Stomach (tissue), 9 donors: ENCODE data around the gene TBC1D13. TPM values are rescaled to one million over a fixed set of nuclear protein-coding genes. Genes with fewer than 3 reads are reported as not detected.

Experiments used
- DNase-seq, 2 donors: peaks; one replicate each; pipeline versions ENCODE4 v3.0.0 to v3.0.0-alpha.2; 2013 to 2019
- H3K27ac ChIP-seq, 5 donors: fragments of 200-600 bp in 4 of 5; sonication (generic) in 4 of 5; one replicate each; pipeline ENCODE4 v1.5.1; 2013 to 2019; ENCODE audit warnings: mild to moderate bottlenecking in 1 of 5, moderate library complexity in 1 of 5
- H3K27me3 ChIP-seq, 3 donors: fragments of 200-600 bp; sonication (generic); one replicate each; pipeline ENCODE4 v1.5.1; 2017 to 2019; ENCODE audit warnings: mixed run types in 1 of 3
- H3K36me3 ChIP-seq, 4 donors: fragments of 200-600 bp; sonication (generic); 1 replicate in 3 of 4; 2 replicates in 1 of 4; pipeline ENCODE4 v1.5.1; 2016 to 2019
- H3K4me1 ChIP-seq, 4 donors: fragments of 200-600 bp; sonication (generic); one replicate each; pipeline ENCODE4 v1.5.1; 2016 to 2019
- H3K4me3 ChIP-seq, 4 donors: fragments of 200-600 bp; sonication (generic) in 3 of 4; one replicate each; pipeline ENCODE4 v1.5.1; 2016 to 2019; ENCODE audit warnings: mild to moderate bottlenecking in 1 of 4
- H3K9me3 ChIP-seq, 4 donors: fragments of 200-600 bp; sonication (generic); one replicate each; pipeline ENCODE4 v1.5.1; 2016 to 2019
- EP300 ChIP-seq: sonication (generic); formaldehyde crosslinking; IDR thresholded peaks from one replicate; pipeline ENCODE4 v1.6.1; 2017; ENCODE audit warnings: antibody characterized with exemption
- POLR2A ChIP-seq, 4 donors: fragments of 450-650 bp; IDR thresholded peaks; one replicate each; pipeline ENCODE4 v1.6.1; 2016; ENCODE audit warnings: antibody characterized with exemption in 4 of 4, control low read depth in 2 of 4, mild to moderate bottlenecking in 1 of 4, moderate library complexity in 1 of 4
- POLR2AphosphoS5 ChIP-seq, 3 donors: sonication (generic); formaldehyde crosslinking; IDR thresholded peaks; one replicate each; pipeline ENCODE4 v1.6.1; 2016; ENCODE audit warnings: antibody characterized with exemption in 3 of 3
- WGBS, 5 donors: extraction: QIAGEN DNeasy Blood & Tissue Kit in 3 of 5; methylation state at CpG; one replicate each; pipeline versions ENCODE4 v1.1.5 to v1.1.7; 2013 to 2018; 5-methylcytosine and 5-hydroxymethylcytosine counted together
- intact Hi-C: fragments of 100-400 bp; cut with DNase I; formaldehyde crosslinking; loops from one replicate; pipeline ENCODE4 v1.15.1; 2023; ENCODE audit warnings: low total_unique reads
- polyA plus RNA-seq, 3 donors: library from polyadenylated mRNA; stranded (reverse); fragments of 200-250 nt; gene quantifications; one replicate each; pipeline ENCODE4 v1.2.3, GENCODE V29; 2013
- total RNA-seq, 5 donors: library from RNA; depleted of rRNA; stranded (reverse); fragments of >200 nt; gene quantifications; one replicate each; pipeline versions ENCODE4 v1.1.0 to v1.2.3, GENCODE V29; 2014 to 2016
- TF ChIP-seq, protein P1 (sequence below), 7 experiments: fragments of 450-650 bp in 4 of 7; fragments of 200-600 bp in 3 of 7; sonication (generic) in 3 of 7; IDR thresholded peaks; one replicate each; pipeline ENCODE4 v1.5.1; 2016 to 2019; ENCODE audit warnings: antibody characterized with exemption in 7 of 7, control low read depth in 2 of 7, mild to moderate bottlenecking in 1 of 7
- donor health status: healthy with polysubstance abuse.
- donor health status: Bipolar disorder and iron deficiency.
- donor health status: healthy.

TBC1D13 gene
- total and polyA plus RNA-seq, 8 donors = 5.8 to 50.6 (median 11.5) TPM

DNA sequence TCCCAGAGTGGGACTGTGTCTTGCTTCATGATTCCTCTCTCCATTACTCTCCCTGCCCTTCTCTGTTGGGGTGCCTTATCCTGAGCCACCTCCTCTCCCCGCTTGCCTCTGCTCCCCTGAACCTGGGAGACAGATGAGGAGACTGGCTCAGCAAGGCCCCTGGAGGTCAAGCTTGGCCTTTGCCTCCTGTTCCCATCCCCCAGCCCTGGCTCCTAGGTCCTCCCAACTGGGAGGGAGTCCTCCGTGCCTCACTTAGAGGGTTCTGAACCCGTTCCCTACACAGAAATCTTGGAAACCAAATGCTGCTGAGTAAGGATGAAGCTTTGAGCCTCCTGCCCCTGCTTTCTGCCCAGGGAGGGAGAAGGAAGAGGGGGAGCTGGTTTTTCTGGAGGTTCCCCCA is 21.5 kb downstream of the TBC1D13 start:
- DNase-seq = no peak
- H3K9me3 ChIP-seq = no peaks in the 10 kb centered on the region
- no peaks in the 10 kb centered on the region for H3K4me1 ChIP-seq
- WGBS, 5 donors = 73 to 97% (median 93%) methylated on average over 3 of the region's 3 CpGs
- no peak overlapping the region for H3K4me3 ChIP-seq
- no peaks in the 10 kb centered on the region for H3K27me3 ChIP-seq
- TF ChIP-seq, protein P1, sequence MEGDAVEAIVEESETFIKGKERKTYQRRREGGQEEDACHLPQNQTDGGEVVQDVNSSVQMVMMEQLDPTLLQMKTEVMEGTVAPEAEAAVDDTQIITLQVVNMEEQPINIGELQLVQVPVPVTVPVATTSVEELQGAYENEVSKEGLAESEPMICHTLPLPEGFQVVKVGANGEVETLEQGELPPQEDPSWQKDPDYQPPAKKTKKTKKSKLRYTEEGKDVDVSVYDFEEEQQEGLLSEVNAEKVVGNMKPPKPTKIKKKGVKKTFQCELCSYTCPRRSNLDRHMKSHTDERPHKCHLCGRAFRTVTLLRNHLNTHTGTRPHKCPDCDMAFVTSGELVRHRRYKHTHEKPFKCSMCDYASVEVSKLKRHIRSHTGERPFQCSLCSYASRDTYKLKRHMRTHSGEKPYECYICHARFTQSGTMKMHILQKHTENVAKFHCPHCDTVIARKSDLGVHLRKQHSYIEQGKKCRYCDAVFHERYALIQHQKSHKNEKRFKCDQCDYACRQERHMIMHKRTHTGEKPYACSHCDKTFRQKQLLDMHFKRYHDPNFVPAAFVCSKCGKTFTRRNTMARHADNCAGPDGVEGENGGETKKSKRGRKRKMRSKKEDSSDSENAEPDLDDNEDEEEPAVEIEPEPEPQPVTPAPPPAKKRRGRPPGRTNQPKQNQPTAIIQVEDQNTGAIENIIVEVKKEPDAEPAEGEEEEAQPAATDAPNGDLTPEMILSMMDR (IDR thresholded peaks at IDR 0.05) = no peak
- TF ChIP-seq POLR2A (IDR thresholded peaks at IDR 0.05) (no peak), POLR2AphosphoS5 (IDR thresholded peaks at IDR 0.05) (no peak), EP300 (no peak)
- H3K36me3 ChIP-seq = peaks cover 31 to 64% (median 61%) of the 10 kb centered on the region in 4 donors
- intact Hi-C loops = no loop called here
- H3K27ac ChIP-seq = no peak overlapping the region

DNA sequence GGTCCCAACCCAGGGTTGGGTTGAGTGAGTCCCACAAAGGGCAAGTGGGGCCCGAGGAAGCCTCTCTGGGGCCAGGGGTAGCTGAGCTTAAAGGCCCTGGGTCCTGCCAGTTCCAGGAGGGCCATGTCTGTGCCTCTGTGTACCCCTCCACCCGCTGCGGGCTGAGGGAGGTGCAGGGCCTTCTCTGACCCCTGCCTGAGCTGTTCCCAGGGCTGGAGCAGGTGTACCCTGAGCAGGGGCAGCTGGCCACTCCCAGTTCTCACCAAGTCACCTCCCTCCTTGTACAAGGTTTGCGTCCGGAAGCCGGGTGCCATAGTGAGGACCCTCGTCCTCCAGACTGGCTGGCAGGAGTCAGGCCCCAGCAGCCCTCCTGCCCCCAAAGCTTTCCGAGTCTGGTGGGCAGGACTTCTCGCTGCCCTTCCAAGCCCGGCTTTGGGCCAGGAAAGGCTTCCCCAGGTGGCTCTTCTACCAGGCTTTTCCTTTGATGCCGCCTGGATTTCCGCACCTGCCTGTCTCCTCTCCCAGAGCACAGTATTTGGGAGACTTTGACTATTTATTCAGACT is 22.1 kb downstream of the TBC1D13 start:
- peaks cover 26 to 58% (median 56%) of the 10 kb centered on the region in 4 donors for H3K36me3 ChIP-seq
- H3K4me1 ChIP-seq = no peaks in the 10 kb centered on the region
- no peaks in the 10 kb centered on the region for H3K27me3 ChIP-seq
- TF ChIP-seq POLR2A (IDR thresholded peaks at IDR 0.05) (no peak), POLR2AphosphoS5 (IDR thresholded peaks at IDR 0.05) (no peak), EP300 (no peak)
- TF ChIP-seq, protein P1 (IDR thresholded peaks at IDR 0.05) = no peak
- no peak overlapping the region for H3K4me3 ChIP-seq
- no peak overlapping the region for H3K27ac ChIP-seq
- WGBS, 5 donors = 91 to 93% (median 91%) methylated on average over 7 to 12 of the region's 12 CpGs
- no peak for DNase-seq
- intact Hi-C loops = no loop called here
- H3K9me3 ChIP-seq = no peaks in the 10 kb centered on the region

DNA sequence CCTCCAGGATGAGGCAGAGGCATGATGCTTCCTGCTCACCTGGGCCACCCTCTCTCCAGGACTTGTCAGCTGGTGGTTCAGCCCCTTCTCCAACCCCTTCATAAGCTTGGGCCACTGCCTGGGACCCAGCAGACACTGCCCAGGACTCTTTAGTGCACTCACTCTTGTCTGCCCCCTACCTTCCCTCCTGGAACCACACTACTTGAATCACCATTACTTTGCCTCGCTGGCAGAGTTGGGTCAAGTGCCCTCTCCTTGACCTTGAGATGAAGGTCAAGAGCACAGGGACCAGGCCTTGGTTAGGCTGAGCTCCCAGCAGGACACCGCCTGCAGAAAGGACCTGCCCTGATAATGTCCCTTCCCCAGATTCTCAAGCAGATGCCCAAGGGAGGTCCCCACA is 22.8 kb downstream of the TBC1D13 start:
- Histone ChIP-seq H3K27ac (no peak overlapping the region), H3K9me3 (no peaks in the 10 kb centered on the region), H3K27me3 (no peaks in the 10 kb centered on the region), H3K4me3 (no peak overlapping the region), H3K4me1 (no peaks in the 10 kb centered on the region), H3K36me3 (peaks cover 25 to 51% (median 48%) of the 10 kb centered on the region in 4 donors)
- DNase-seq = no peak
- TF ChIP-seq, protein P1 (IDR thresholded peaks at IDR 0.05) = no peak
- TF ChIP-seq EP300 (no peak), POLR2AphosphoS5 (IDR thresholded peaks at IDR 0.05) (no peak), POLR2A (IDR thresholded peaks at IDR 0.05) (no peak)
- intact Hi-C loops = no loop called here
- WGBS, 5 donors = 50 to 94% (median 78%) methylated on average over 1 to 2 of the region's 2 CpGs

DNA sequence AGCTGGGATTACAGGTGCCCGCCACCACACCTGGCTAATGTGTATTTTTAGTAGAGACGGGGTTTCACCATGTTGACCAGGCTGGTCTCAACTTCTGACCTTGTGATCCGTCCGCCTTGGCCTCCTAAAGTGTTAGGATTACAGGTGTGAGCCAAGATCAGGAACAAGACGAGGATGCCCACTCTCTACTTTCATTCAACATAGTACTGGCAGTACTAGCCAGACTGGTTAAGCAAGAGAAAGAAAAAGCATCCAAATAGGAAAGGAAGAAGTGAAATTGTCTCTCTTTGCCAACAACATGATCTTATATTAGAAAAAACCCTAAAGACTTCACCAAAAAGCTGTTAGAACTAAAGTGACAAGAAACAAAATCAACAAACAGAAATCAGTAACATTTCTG is 23.8 kb downstream of the TBC1D13 start:
- H3K27me3 ChIP-seq = no peaks in the 10 kb centered on the region
- intact Hi-C loops = no loop called here
- no peaks in the 10 kb centered on the region for H3K4me1 ChIP-seq
- H3K36me3 ChIP-seq = peaks cover 19 to 41% (median 38%) of the 10 kb centered on the region in 4 donors
- H3K9me3 ChIP-seq = no peaks in the 10 kb centered on the region
- no peak overlapping the region for H3K4me3 ChIP-seq
- no peak for TF ChIP-seq POLR2A (IDR thresholded peaks at IDR 0.05)
- no peak overlapping the region for H3K27ac ChIP-seq
- 62 to 69% (median 67%) methylated on average over 5 of the region's 5 CpGs for WGBS, 5 donors
- no peak for DNase-seq

DNA sequence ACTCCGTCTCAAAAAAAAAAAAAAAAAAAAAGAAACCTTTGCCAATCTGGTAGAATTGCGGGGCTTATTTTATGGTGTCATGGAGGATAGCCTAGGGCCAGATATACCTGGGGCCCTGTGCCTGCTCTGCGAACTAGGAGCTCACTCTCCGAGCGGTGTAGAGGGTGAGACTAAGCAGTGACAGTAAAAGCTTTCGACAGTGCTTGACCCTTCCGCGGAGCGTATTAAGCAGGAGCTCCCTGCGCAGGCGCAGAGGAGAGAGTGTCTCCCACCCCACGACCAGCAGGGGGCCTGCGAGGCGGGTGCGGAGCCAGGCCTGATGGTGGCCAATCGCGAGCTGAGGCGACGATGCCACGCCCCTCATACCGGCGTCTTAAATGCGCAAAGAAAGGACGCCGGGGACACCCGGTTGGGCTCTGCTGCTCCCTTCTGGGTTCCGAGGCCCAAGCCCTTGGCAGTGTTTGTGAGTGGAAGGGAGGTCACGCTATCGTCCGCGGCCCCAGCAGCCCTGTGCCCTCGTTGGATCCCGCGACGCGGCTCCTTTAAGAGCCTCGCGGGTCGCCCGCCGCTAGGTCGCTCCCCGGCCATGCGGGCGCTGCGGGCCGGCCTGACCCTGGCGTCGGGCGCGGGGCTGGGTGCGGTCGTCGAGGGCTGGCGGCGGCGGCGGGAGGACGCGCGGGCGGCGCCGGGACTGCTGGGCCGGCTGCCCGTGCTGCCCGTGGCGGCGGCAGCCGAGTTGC is 31.2 kb downstream of the TBC1D13 start, which contains the start of gene ENDOG:
Gene ENDOG (plus strand): TSS at position 402 of the 740 bp plus-strand sequence. CDS start 185 bp downstream, at position 587.
- TF ChIP-seq, protein P1 (IDR thresholded peaks at IDR 0.05) = peak in 6 of 7 experiments; percentile 39 to 99 (median 97)
- no peak for TF ChIP-seq EP300
- peak; percentile 83 to 94 (median 87) for TF ChIP-seq POLR2AphosphoS5 (IDR thresholded peaks at IDR 0.05)
- 0 to 1% (median 1%) methylated on average over 8 to 70 of the region's 70 CpGs for WGBS, 5 donors
- intact Hi-C loops = no loop called here
- Histone ChIP-seq H3K9me3 (no peaks in the 10 kb centered on the region), H3K4me3 (peak within 1 kb of the TSS; percentile 66 to 84 (median 72)), H3K36me3 (peaks cover 18 to 28% (median 25%) of the 10 kb centered on the region in 4 donors), H3K4me1 (peaks cover 16 to 32% (median 23%) of the 10 kb centered on the region in 4 donors), H3K27ac (peak within 1 kb of the TSS; percentile 84 to 96 (median 90)), H3K27me3 (no peaks in the 10 kb centered on the region)
- DNase-seq = peak; percentile 99
